GM18498 (cell line): ENCODE data around the gene SIGLEC1.

Experiments
- ATAC-seq: cut with Tn5 transposase; IDR thresholded peaks from one replicate; pipeline ENCODE4 v1.9.1; 2021; ENCODE audit warnings: mild to moderate bottlenecking, moderate library complexity; ENCODE audit not compliant: unreplicated experiment

Gene SIGLEC1

DNA sequence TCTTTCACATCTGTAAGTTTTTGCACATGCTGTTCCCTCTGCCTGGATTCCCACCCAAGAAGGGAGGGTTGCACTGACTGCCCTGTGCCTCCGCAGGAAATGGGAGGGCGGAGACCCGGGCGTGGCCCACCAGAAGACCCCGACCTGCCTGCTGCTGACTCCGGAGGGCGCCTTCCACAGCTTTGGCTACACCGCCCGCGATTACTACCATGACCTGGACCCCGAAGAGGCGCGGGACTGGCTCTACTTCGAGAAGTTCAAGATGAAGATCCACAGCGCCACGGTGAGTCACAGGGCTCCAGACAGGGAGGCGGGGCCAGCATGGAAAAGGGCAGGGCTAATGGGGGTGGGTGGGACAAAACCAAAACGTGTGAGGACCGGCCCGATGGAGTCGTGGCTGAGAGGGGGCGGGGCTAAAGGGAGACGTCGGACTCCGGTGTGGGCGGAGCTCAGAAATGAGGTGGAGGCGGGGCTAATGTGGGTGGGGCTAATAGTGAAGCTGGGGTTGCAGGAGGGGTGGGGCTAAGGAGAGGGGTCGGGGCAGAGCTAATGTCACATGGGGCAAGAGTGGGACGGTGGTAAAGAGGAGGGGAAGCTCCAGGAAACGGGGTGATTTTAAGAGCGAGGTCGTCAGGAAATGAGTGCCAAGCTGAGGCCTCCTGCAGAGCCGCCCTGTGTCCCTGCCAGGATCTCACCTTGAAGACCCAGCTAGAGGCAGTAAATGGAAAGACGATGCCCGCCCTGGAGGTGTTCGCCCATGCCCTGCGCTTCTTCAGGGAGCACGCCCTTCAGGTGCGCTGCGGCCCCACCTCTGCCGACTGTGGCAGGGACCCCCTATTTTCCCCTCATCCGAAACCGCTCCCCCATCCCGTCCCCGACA, 32.6 kb upstream of the SIGLEC1 start:
- no peak for ATAC-seq

GRCh38 chr20:3744037-3744436, 31.6 kb upstream of the SIGLEC1 start:
- ATAC-seq, result no peak

- ATAC-seq, result no peak
Measured at GRCh38 chr20:3743251-3743650, 30.9 kb upstream of the SIGLEC1 start.

DNA sequence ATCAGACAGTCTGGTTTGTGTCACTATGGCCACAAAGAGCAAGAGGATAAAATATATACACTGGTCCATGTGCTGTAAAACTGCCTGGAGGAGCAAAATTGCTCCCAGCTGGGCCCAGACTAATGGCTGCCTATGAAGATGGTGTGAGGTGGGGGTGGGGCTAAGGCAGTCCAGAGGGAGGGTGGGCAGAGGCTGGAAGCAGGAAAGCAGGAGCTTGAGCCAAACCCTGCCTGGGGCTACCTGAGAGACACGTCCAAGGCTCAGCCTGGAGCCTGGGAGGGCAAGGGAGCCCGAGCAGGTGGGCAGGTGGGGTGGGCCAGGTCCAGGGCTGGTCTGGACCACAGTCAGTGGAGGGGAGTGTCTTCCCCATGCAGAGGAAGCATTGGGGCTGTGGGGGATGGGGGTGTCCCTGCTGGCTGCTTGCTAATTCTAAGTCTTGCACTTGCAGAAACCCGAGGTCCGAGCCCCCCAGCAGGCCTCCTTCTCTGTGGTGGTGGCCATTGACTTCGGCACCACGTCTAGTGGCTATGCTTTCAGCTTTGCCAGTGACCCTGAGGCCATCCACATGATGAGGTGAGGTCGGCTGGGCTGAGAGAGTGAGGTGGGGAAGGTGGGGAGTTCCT, 29.5 kb upstream of the SIGLEC1 start:
- ATAC-seq, result no peak

GRCh38 chr20:3740615-3741301, 28.4 kb upstream of the SIGLEC1 start:
- ATAC-seq, result no peak

- no peak for ATAC-seq
Measured at GRCh38 chr20:3739926-3740451, 27.6 kb upstream of the SIGLEC1 start.

- no peak for ATAC-seq
Measured at GRCh38 chr20:3739054-3739925, 26.9 kb upstream of the SIGLEC1 start.

DNA sequence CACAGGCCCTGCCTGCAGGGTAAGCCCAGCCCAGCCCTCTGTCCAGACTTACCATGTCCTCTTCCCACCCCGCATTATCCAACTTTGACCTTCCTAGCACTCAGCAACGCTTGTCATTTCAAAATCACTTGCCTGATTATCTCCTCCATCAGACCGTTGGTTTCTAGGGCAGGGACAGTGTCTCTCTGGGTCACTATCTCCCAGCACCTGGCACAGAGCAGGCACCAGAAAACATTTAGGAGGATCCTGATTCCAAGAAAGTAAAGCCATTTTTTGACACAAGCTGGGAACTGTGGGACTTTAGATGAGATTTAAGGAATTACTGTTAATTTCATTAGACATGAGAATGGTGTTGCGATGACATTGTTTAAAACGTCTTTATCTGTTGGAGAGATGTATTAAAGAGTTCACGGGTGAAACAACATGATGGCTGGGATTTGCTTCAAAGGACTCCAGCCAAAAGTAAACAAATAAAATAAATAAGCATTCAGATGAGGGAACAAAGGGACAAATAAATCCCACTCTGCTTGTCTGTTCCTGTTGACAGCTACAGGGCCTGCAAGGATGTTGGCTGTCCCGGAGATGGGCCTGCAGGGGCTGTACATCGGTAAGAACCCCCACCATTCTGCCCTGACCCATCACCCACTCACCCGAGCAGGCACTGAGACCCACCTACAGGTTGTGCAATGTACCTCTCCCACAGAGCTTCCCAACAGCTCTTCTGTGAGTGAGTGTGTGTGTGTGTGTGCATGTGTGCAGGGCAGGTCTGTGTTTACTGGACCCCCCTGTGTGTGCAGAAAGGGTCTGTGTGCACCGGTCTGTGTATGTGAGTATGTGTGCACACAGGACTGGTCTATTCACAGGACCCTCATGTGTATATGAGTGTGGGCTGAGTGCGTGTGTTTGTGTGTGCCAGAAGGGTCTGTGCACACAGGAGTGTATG, 26.0 kb upstream of the SIGLEC1 start:
- ATAC-seq, result no peak

- no peak for ATAC-seq
Measured at GRCh38 chr20:3735768-3736167, 23.4 kb upstream of the SIGLEC1 start.

GRCh38 chr20:3734111-3734843, 21.9 kb upstream of the SIGLEC1 start:
- no peak for ATAC-seq

DNA sequence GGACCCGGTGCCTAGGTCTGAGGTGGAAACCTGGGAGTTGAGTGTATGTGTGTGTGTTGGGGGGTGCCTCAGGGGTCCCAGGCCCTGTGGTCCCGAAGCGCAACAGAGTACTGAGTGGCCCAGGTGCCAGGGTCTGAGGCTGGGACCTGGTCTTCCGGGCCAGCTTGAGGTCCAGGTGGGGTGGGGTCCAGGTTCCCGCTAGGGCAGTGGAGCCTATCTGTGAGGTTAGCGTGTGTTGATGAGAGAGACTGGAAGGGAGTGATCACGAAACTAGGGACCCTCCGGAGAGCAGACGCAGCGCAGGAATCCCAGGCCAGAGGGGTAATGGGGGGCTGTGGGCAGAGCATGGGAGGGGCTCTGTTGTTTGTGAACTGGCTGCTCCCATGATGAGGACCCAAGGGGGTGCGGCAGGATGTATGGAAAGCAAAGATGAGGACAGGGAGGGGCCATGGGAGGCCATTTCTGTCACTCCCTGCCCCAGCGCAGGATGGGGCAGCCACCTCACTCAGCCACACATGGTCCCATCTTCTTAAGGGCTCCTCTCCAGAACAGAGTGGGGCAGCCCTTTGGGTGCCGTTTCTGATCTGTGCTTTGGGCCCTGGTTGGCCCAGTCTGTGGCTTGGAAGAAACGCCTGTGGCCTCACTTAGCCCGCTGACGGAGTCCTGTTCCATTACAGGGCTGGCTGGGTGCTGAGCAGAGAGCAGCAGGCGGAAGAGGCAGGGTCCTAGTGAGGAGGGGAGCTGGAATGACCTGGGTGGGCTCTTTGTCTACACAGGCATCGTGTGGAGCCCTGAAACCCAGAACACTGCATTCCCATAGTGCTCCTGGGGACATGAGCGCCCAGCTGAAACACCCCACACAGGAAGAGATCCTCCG, 21.0 kb upstream of the SIGLEC1 start:
- ATAC-seq, result no peak

DNA sequence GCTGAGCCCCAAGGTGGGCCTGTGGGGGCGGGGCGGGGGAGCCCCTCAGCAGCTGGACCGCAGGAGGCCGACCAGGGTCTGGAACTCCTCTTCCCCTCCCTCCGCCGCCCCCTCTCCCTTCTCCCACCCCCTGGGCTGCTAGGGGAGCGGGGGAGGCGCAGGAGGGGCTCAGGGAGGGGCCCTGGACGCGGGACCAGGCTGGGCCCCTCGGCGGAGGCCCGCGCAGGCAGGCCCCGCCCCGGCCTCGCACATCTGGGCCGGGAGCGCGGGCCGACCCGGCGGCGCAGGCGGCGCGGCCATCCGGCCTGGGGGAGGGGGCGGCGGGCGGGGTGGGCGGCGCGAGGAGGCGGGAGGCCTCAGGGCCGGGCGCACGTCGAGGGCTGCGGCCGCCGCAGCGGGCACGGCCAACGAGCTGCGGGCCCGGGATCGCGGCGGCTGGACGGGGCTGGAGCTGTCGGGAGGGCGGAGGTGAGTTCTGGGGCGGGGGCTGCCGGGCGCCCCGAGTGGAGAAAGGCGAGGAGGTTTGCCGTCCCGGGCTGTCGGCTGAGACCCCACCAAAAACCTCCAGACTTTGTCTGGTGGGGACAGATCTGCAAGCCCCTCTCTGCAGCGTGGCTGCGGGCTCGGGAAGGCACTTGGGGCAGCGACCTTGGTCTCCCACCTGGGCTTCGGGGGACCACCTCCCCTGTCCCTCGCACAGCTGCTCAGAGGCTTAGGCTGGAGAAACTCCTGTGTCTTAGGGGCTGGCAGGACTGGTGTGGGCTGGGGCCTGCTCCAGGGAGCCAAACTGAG, 20.1 kb upstream of the SIGLEC1 start, which contains the start of gene HSPA12B:
TSS of gene HSPA12B (plus strand) at position 359 of the 792 bp plus-strand sequence. CDS start 5,990 bp downstream, outside the sequence.
- no peak for ATAC-seq

GRCh38 chr20:3731944-3732326, 19.5 kb upstream of the SIGLEC1 start:
- no peak for ATAC-seq

- no peak for ATAC-seq
Measured at GRCh38 chr20:3730803-3731672, 18.6 kb upstream of the SIGLEC1 start.

DNA sequence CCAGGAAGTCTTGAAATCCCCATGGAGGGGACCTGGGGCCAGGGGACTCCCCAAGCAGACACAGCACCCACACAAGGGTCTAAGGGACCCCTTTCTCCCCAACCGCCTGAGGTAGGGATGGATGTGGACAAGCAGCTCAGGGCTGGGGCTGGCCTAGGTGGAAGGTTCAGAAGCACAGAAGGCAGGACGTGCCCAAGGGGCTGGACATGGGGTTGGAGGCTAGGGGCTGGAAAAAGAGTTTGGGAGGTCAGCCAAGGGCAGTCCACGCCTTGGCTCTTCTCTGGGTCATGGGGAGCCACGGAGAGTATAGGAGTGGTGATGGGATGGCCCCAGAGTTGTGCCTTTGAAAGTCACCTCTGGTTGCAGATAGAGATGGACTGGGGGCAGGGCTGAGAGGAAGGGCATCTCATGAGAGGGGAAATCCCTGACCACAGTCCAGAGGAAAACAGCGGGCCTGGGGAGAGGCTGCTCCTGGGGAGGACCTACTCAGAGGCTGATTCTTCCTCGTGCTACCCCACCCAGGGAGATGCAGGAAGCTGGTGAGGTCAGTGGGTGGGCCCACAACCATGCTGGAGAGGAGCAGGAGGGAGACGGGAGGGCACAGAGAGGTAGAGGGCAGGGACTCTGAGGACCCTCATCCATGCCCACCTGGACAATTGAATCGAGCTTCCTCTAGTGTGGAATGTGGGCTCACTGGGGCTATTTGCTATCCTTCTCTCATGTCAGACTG, 17.6 kb upstream of the SIGLEC1 start:
- ATAC-seq, result no peak
